Keratinocyte (primary cell): Measurements from ENCODE around the gene AIP. TPM values are rescaled to one million over a fixed set of nuclear protein-coding genes. Genes with fewer than 3 reads are reported as not detected.

Source experiments
- DNase-seq: peaks from one replicate; pipeline ENCODE4 v3.0.0-alpha.2; 2011; ENCODE audit warnings: low read depth, missing footprints, low spot score
- FAIRE-seq: peaks from 2 replicates; lab custom pipeline; 2011; peaks lifted over from hg19 to GRCh38; lab: Jason Lieb, UNC
- H2AFZ ChIP-seq: 2 replicates; pipeline ENCODE4 v1.6.0; 2012; ENCODE audit warnings: low read length, control low read depth, inconsistent platforms; ENCODE audit not compliant: control insufficient read depth
- H3K27ac ChIP-seq: 2 replicates; pipeline ENCODE4 v1.5.1; 2011; ENCODE audit warnings: low read length; ENCODE audit not compliant: control insufficient read depth, insufficient read depth
- H3K27me3 ChIP-seq: 3 replicates; pipeline ENCODE4 v1.6.0; 2011; ENCODE audit warnings: low read length; ENCODE audit not compliant: control insufficient read depth, insufficient read depth; ENCODE audit errors: extremely low read depth
- H3K36me3 ChIP-seq, 2 experiments: 2 replicates in 1 of 2; 3 replicates in 1 of 2; pipeline ENCODE4 v1.5.1; 2011; ENCODE audit warnings: low read length in 2 of 2, mild to moderate bottlenecking in 1 of 2; ENCODE audit not compliant: control insufficient read depth in 2 of 2, insufficient read depth in 2 of 2; ENCODE audit errors: extremely low read depth in 1 of 2
- H3K4me1 ChIP-seq: 3 replicates; pipeline ENCODE4 v1.5.1; 2011; ENCODE audit warnings: low read length; ENCODE audit not compliant: control insufficient read depth, insufficient read depth; ENCODE audit errors: extremely low read depth
- H3K4me2 ChIP-seq: 3 replicates; pipeline ENCODE4 v1.6.0; 2011; ENCODE audit warnings: low read depth, low read length; ENCODE audit not compliant: control insufficient read depth, insufficient read depth; ENCODE audit errors: extremely low read depth
- H3K4me3 ChIP-seq, 3 experiments: fragments of 200-600 bp in 1 of 3; sonication (generic) in 1 of 3; 2 replicates in 2 of 3; 3 replicates in 1 of 3; pipeline ENCODE4 v1.5.1; 2011 to 2016; ENCODE audit warnings: low read length in 3 of 3, mild to moderate bottlenecking in 3 of 3, control low read depth in 2 of 3, inconsistent platforms in 1 of 3, low read depth in 1 of 3, mixed read lengths in 1 of 3, mixed run types in 1 of 3, moderate library complexity in 1 of 3; ENCODE audit not compliant: control insufficient read depth in 2 of 3, insufficient read depth in 2 of 3; ENCODE audit errors: extremely low read depth in 1 of 3
- H3K79me2 ChIP-seq: 2 replicates; pipeline ENCODE4 v1.6.0; 2012; ENCODE audit warnings: low read length; ENCODE audit not compliant: control insufficient read depth, insufficient read depth
- H3K9ac ChIP-seq: 3 replicates; pipeline ENCODE4 v1.6.0; 2011; ENCODE audit warnings: low read length; ENCODE audit not compliant: control insufficient read depth, insufficient read depth; ENCODE audit errors: extremely low read depth
- H3K9me1 ChIP-seq: 3 replicates; pipeline ENCODE4 v1.6.0; 2011; ENCODE audit warnings: low read length; ENCODE audit not compliant: control insufficient read depth, insufficient read depth; ENCODE audit errors: extremely low read depth
- H3K9me3 ChIP-seq: 2 replicates; pipeline ENCODE4 v1.5.1; 2012; ENCODE audit warnings: low read depth, low read length; ENCODE audit not compliant: control insufficient read depth
- H4K20me1 ChIP-seq: 3 replicates; pipeline ENCODE4 v1.6.0; 2011; ENCODE audit warnings: low read length; ENCODE audit not compliant: control insufficient read depth, insufficient read depth; ENCODE audit errors: extremely low read depth
- CTCF ChIP-seq, 3 experiments: IDR thresholded peaks in 1 of 3; conservative IDR thresholded peaks in 1 of 3; optimal IDR thresholded peaks in 1 of 3; 2 replicates in 2 of 3; 3 replicates in 1 of 3; pipeline versions ENCODE3 to v1.5.1; 2011; ENCODE audit warnings: low read length in 3 of 3, mild to moderate bottlenecking in 3 of 3, moderate library complexity in 2 of 3, control low read depth in 1 of 3, inconsistent platforms in 1 of 3; ENCODE audit not compliant: insufficient read depth in 2 of 3; ENCODE audit errors: extremely low read depth in 1 of 3
- EZH2 ChIP-seq: IDR thresholded peaks from one replicate; pipeline ENCODE4 v1.6.1; 2012; ENCODE audit warnings: inconsistent platforms, mild to moderate bottlenecking, low read length, moderate library complexity
- dilution Hi-C: fragments of 300-500 bp; cut with MboI; formaldehyde crosslinking; loops from one replicate; pipeline ENCODE4 v1.7.0; 2020; ENCODE audit warnings: low sequenced_read_pairs; ENCODE audit not compliant: extremely low pct_ligation_motif_present
- polyA plus RNA-seq, 5 experiments: library from polyadenylated mRNA; depleted of rRNA in 3 of 5; stranded (reverse) in 3 of 5; stranded (forward) in 1 of 5; unstranded in 1 of 5; fragments of >200 nt; gene quantifications; 1 replicate in 1 of 5; 2 replicates in 3 of 5; 3 replicates in 1 of 5; pipeline versions ENCODE4 v1.2.1 to v1.2.3, GENCODE V29; 2011 to 2012; ENCODE audit warnings: missing spikeins in 2 of 5, low read depth in 1 of 5, low replicate concordance in 1 of 5

The AIP gene
- polyA plus RNA-seq, 1 donor (not counting 4 experiments of a cell fraction or from before 2014, with no cell fraction given), result 32.5 TPM

GRCh38 chr11:67458266-67458665 lies 24.6 kb upstream of the AIP start:
- no peak overlapping the region for H2AFZ ChIP-seq
- no peak for DNase-seq
- FAIRE-seq, result no peak
- no peaks in the 10 kb centered on the region for H3K36me3 ChIP-seq
- H3K9me3 ChIP-seq, result no peaks in the 10 kb centered on the region
- no peak overlapping the region for H3K9ac ChIP-seq
- TF ChIP-seq EZH2 (no peak), CTCF (optimal IDR thresholded peaks at IDR 0.05 in 1 of 3, IDR thresholded peaks at IDR 0.05 in 1 of 3, conservative IDR thresholded peaks at IDR 0.05 in 1 of 3; ENCODE audit: extremely low read depth in 1 of 3, insufficient read depth in 2 of 3, low read length in 3 of 3) (no peak)
- no peak overlapping the region for H3K27ac ChIP-seq
- H3K4me2 ChIP-seq, result no peak overlapping the region
- H3K4me1 ChIP-seq, result peaks cover 2% of the 10 kb centered on the region
- H3K4me3 ChIP-seq, result no peak overlapping the region
- no peaks in the 10 kb centered on the region for H3K79me2 ChIP-seq
- dilution Hi-C loops, result no loop called here
- H3K9me1 ChIP-seq, result no peaks in the 10 kb centered on the region
- H3K27me3 ChIP-seq, result no peaks in the 10 kb centered on the region
- no peaks in the 10 kb centered on the region for H4K20me1 ChIP-seq

GRCh38 chr11:67463186-67463585 lies 19.6 kb upstream of the AIP start:
- no peaks in the 10 kb centered on the region for H4K20me1 ChIP-seq

More at GRCh38 chr11:67463186-67463585, 19.6 kb upstream of the AIP start:
- H3K4me1 ChIP-seq, result peaks cover 25% of the 10 kb centered on the region
- no peak overlapping the region for H3K27ac ChIP-seq
- dilution Hi-C loops, result no loop called here
- H3K79me2 ChIP-seq, result no peaks in the 10 kb centered on the region
- TF ChIP-seq CTCF (optimal IDR thresholded peaks at IDR 0.05 in 1 of 3, IDR thresholded peaks at IDR 0.05 in 1 of 3, conservative IDR thresholded peaks at IDR 0.05 in 1 of 3; ENCODE audit: extremely low read depth in 1 of 3, insufficient read depth in 2 of 3, low read length in 3 of 3) (no peak), EZH2 (no peak)
- no peaks in the 10 kb centered on the region for H3K9me3 ChIP-seq
- no peak for FAIRE-seq
- H3K27me3 ChIP-seq, result no peaks in the 10 kb centered on the region
- no peak overlapping the region for H3K4me2 ChIP-seq
- DNase-seq, result no peak
- H2AFZ ChIP-seq, result no peak overlapping the region
- H3K4me3 ChIP-seq, result no peak overlapping the region
- peaks cover 0 to 5% of the 10 kb centered on the region in 2 experiments for H3K36me3 ChIP-seq
- H3K9me1 ChIP-seq, result no peaks in the 10 kb centered on the region
- no peak overlapping the region for H3K9ac ChIP-seq
